NCI-H526 treated with DMSO at 0.1 percent for 48 hours (cell line): ENCODE data around the gene STEAP3.

Experiments used
- DNase-seq: peaks from one replicate; lab custom pipeline; 2025; lab: John Stamatoyannopoulos, UW

The STEAP3 gene

GRCh38 chr2:119197529-119198239, 25.9 kb upstream of the STEAP3 start:
- no peak for DNase-seq

GRCh38 chr2:119198240-119198840, 25.3 kb upstream of the STEAP3 start:
- DNase-seq = no peak

- no peak for DNase-seq
Observed at GRCh38 chr2:119201815-119202214, 21.8 kb upstream of the STEAP3 start.

DNA sequence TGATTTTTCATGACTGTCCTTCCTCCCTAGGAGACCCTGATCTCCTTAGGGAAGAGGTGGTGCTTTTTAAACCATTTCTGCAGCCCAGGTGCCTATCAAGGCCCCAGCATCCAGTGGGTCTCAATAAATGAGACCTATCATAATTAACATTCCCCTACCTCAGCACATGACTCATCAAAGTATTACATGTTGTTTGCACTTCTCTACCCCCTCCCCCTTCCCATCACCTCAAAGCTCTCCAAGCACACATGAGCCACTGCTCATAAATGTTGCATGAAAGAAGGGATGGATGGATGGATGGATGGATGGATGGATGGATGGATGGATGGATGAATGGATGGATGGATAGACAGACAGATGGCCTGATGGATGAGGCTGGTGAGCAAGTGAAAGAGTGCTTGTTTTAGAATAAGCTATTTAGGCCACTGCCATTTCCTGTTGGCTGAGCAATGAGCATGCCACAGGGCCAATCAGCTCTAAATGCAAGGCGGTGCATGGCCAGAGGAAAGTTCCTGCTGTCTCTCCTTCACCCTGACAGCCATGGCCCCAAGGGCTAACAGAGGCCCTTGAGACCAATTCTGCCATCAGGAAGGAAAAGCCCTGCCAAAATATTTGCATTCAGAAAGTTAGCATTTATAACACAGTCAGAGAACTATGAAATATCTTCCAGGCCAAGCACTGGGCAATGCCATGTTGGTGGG, 20.9 kb upstream of the STEAP3 start:
- DNase-seq = no peak

DNA sequence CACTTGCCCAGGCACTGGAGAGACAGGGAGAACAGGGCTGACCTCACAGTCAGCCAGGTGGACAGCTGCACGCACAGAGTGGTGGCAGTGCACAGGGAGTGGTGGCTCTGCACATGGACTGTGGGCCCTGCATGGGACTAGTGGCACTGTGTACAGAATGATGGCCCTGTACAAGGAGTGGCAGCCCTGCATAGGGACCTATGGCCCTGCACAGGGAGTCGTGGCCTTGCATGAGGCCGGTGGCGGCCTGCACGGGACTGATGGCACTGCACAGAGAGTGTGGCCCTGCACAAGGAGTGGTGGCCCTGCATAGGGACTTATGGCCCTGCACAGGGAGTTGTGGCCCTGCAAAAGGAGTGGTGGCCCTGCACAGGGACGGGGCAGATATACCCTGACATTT, 19.1 kb upstream of the STEAP3 start:
- DNase-seq = no peak

- no peak for DNase-seq
Observed at GRCh38 chr2:119205001-119205706, 18.5 kb upstream of the STEAP3 start.

DNA sequence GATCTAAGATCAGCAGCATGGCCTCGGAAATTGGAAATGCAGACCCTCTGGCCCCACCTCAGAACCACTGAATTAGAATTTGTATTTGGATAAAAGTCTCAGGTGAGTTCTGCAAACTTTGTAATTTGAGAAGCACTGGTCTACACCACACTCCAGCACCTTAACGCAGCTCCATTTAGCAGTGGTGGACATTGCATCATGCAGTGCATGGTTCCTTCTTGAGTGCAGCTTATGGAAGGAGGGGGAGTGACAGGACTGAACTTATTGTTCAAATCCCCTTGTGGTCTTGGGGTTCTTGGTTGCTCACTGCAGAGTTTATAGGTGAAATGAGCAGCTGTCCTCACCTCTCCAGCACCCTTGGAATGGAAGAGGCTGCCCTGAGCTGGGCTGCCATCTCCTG, 17.4 kb upstream of the STEAP3 start:
- DNase-seq = no peak

DNA sequence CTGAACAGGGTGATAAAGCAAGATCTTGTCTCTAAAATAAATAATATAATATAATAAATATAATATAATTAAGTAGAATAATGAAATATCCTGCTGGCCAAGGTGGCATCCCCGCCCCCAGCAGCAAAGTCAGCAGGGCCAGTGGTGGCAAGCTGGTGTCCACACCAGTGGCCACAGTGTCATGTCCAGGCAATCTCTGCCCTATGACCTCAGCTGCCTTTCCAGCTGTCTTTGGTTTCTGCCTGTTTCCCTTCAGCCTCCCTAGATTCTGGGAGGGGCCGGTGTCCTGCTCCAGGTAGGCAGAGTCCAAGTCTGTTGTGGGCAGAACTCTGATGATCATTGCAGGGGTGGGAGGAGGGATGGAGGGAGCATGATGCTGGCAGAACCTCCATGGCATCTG, 16.2 kb upstream of the STEAP3 start:
- no peak for DNase-seq

DNA sequence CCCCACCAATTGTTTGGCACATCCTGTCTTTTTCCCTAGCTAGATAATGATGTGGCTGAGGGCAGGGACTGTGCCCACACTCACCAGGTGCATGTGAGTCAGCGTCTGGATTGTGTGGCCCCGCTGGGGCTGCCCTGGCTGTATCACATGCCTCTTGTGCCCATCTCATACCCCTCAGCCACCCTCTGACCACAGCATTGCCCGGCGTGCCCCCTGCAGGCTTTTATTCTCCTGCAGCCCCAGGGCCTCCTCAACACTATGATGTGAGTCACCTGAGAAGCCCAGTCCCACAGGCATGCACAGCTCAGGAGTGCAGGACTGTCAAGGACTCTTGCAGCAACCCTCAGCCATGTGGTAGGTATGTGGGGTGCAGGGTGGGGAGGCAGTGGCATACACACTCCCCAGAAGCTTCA, 14.8 kb upstream of the STEAP3 start:
- DNase-seq = no peak

GRCh38 chr2:119212139-119212800, 11.4 kb upstream of the STEAP3 start:
- no peak for DNase-seq

GRCh38 chr2:119214453-119215037, 9.1 kb upstream of the STEAP3 start:
- DNase-seq = peak; percentile 12

DNA sequence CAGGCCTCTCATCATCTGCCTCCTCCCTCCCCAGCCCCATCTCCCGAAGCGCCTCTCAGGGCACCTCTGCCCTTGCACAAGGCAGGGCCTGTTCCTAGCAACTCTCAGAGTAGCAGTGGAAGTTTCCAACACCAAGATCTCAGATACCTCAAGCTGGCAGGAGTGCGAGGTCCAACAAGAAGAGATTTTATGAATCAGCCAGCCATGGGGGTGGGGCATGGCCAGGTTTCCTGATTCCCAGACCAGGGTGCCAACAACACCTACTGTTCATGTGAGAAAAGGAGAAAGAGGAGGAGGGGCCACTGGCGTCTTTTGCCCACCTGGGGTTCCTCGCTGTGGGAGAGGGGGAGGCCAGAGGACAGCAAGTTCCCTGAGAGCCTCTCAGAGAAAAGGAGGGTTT, 6.6 kb upstream of the STEAP3 start:
- no peak for DNase-seq

DNA sequence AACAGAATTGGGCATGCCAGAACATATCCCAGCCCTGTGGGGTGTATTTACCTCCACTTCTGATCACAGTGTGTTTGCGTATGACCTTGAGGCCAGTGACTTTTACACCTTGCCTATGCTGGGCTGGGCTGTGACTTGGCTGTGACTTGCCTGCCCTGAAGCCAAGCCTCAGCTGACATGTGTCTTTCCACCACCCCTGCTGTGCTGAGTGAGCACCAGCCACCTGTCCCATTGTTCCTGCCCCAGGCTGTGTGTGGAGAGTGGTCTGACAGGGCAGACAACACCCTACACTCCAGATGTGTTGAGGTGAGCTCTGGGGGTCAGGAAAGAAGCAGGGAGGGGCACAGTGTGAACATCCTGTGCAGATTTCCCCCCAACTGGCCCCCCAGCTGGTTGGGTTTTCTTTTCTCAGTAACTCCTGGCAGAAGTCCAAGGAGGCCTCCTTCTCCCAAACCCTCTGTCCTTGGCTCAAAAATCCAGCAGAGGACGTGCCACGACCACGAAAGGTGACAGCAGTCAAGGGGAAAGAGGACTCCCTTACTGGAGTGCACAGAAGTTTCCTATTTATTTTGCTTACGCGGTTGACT, 5.1 kb upstream of the STEAP3 start:
- DNase-seq = no peak

GRCh38 chr2:119219873-119220272, 3.8 kb upstream of the STEAP3 start:
- no peak for DNase-seq

GRCh38 chr2:119220720-119221301, 2.8 kb upstream of the STEAP3 start:
- no peak for DNase-seq

DNA sequence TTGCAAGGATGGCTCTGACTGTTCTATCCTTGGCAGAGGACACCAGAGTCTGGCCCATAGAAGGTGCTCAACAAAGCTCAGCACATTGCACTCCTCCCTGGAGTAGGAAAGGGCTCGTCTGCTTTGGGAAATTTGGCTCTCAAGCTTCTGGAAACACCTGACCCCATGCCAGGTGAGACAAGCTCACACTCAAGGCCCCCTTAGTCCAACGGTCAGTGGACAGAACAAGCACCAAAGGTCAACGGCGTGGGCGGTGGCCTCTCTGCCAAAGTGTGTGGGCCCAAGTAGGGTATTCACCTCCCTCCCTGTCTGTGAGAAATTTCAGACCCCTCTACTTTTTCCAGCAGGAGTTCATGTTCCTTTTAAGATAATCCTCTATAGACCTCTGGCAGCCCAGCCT, 2.0 kb upstream of the STEAP3 start:
- DNase-seq = no peak

- DNase-seq = no peak
Observed at GRCh38 chr2:119222213-119222612, 1.4 kb upstream of the STEAP3 start.

DNA sequence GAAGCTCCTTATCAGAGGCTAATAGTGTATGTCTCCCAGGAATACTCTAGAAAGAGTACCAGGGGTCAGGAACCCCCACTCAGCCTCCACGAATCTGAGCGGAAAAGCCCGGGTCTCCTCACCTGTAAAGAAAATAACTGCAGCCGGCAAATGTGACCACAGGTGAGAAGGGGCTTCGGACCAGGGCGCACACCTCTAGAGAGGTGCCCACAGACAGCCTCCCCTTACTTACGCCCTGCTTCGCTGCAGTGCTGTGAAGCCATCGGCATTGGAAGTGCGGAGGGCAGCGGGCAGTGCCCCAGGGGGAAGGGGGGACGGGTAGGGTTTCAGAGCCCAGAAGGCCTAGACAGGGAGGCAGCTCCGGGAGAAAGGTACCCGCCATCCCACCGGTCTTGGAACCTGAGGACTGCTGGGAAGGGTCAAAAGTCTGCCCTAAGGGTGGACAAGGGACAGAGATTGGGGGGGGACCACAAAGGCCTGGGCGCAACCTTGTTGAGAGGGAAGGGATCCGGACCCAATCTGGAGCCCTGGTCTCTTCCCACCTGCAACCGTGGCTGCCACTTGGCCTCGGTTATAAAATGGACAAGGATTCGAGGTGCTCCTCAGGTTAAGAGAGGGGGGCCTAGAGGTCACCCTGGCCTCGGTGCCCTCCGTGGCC, 642 bp upstream of the STEAP3 start:
- no peak for DNase-seq

- no peak for DNase-seq
Observed at GRCh38 chr2:119224391-119225104, 914 bp downstream of the STEAP3 start.
